Esophagus squamous epithelium (tissue), 4 donors: Measurements from ENCODE around the gene DLGAP1.

ENCODE experiments used
- CTCF ChIP-seq, 6 experiments: fragments of 450-650 bp in 4 of 6; fragments of 200-600 bp in 2 of 6; sonication (generic) in 2 of 6; IDR thresholded peaks; one replicate each; pipeline ENCODE4 v1.5.1; 2016 to 2019; ENCODE audit warnings: antibody characterized with exemption in 6 of 6, mild to moderate bottlenecking in 4 of 6, moderate library complexity in 4 of 6
- POLR2A ChIP-seq, 4 donors: fragments of 450-650 bp; IDR thresholded peaks; one replicate each; pipeline ENCODE4 v1.6.1; 2017; ENCODE audit warnings: antibody characterized with exemption in 4 of 4, mild to moderate bottlenecking in 4 of 4, moderate library complexity in 3 of 4

DNA sequence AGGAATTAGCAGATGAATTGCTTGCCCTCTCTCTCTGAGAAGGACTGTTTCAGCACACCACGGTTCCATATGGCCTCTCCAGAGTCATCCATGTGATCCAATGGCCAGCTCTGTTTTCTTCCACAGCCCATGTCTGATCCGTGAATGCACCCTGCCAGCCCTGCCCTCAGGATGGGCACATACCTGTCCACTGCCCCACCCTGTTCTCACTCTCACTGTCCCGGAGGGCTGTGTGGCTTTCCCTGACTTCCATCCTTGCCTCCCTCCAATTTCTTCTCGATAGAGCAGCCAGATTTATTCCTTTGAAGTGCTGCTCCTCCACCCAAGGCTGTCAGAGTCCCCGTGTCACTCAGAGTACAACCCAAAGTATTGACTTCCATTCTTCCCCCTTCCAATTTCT, 662.0 kb downstream of the DLGAP1 start:
- TF ChIP-seq CTCF (IDR thresholded peaks at IDR 0.05): no peak
- no peak for TF ChIP-seq POLR2A (IDR thresholded peaks at IDR 0.05)
